ENCODE measurements around the gene TXNDC16. TPM values are rescaled to one million over a fixed set of nuclear protein-coding genes. Genes with fewer than 3 reads are reported as not detected.

Gene TXNDC16
- total RNA-seq, 1 experiment from 2014 or later = 1.5 TPM

GRCh38 chr14:52467515-52468266, 84.6 kb downstream of the TXNDC16 start:
- in situ Hi-C loops (cut with HindIII; ENCODE audit: low pct_unique_long_range_greater_than_20kb, low sequenced_read_pairs) = no loop called here

GRCh38 chr14:52464175-52464574, 88.1 kb downstream of the TXNDC16 start:
- no peak for DNase-seq (ENCODE audit: low read depth, low spot score)
- in situ Hi-C loops (cut with HindIII; ENCODE audit: low pct_unique_long_range_greater_than_20kb, low sequenced_read_pairs) = no loop called here

More at GRCh38 chr14:52467515-52468266, 84.6 kb downstream of the TXNDC16 start:
- no peak for DNase-seq (ENCODE audit: low read depth, low spot score)

GRCh38 chr14:52463375-52463774, 88.9 kb downstream of the TXNDC16 start:
- no peak for DNase-seq (ENCODE audit: low read depth, low spot score)
- in situ Hi-C loops (cut with HindIII; ENCODE audit: low pct_unique_long_range_greater_than_20kb, low sequenced_read_pairs) = no loop called here

GRCh38 chr14:52461721-52462120, 90.6 kb downstream of the TXNDC16 start:
- DNase-seq (ENCODE audit: low read depth, low spot score) = no peak
- in situ Hi-C loops (cut with HindIII; ENCODE audit: low pct_unique_long_range_greater_than_20kb, low sequenced_read_pairs) = no loop called here

GRCh38 chr14:52458721-52459085, 93.6 kb downstream of the TXNDC16 start:
- in situ Hi-C loops (cut with HindIII; ENCODE audit: low pct_unique_long_range_greater_than_20kb, low sequenced_read_pairs) = no loop called here
- DNase-seq (ENCODE audit: low read depth, low spot score) = no peak

GRCh38 chr14:52457411-52457810, 94.9 kb downstream of the TXNDC16 start:
- in situ Hi-C loops (cut with HindIII; ENCODE audit: low pct_unique_long_range_greater_than_20kb, low sequenced_read_pairs) = no loop called here
- DNase-seq (ENCODE audit: low read depth, low spot score) = no peak

GRCh38 chr14:52455291-52456088, 96.8 kb downstream of the TXNDC16 start:
- no peak for DNase-seq (ENCODE audit: low read depth, low spot score)
- in situ Hi-C loops (cut with HindIII; ENCODE audit: low pct_unique_long_range_greater_than_20kb, low sequenced_read_pairs) = no loop called here

- no peak for DNase-seq (ENCODE audit: low read depth, low spot score)
- in situ Hi-C loops (cut with HindIII; ENCODE audit: low pct_unique_long_range_greater_than_20kb, low sequenced_read_pairs) = no loop called here
These were observed 105.1 kb downstream of the TXNDC16 start for GRCh38 chr14:52447236-52447635.

GRCh38 chr14:52446355-52446754, 106.0 kb downstream of the TXNDC16 start:
- in situ Hi-C loops (cut with HindIII; ENCODE audit: low pct_unique_long_range_greater_than_20kb, low sequenced_read_pairs) = no loop called here
- DNase-seq (ENCODE audit: low read depth, low spot score) = no peak

GRCh38 chr14:52443506-52443905, 108.8 kb downstream of the TXNDC16 start:
- DNase-seq (ENCODE audit: low read depth, low spot score) = no peak
- in situ Hi-C loops (cut with HindIII; ENCODE audit: low pct_unique_long_range_greater_than_20kb, low sequenced_read_pairs) = no loop called here

GRCh38 chr14:52442602-52443001, 109.7 kb downstream of the TXNDC16 start:
- in situ Hi-C loops (cut with HindIII; ENCODE audit: low pct_unique_long_range_greater_than_20kb, low sequenced_read_pairs) = no loop called here
- no peak for DNase-seq (ENCODE audit: low read depth, low spot score)

GRCh38 chr14:52442166-52442565, 110.1 kb downstream of the TXNDC16 start:
- in situ Hi-C loops (cut with HindIII; ENCODE audit: low pct_unique_long_range_greater_than_20kb, low sequenced_read_pairs) = no loop called here
- DNase-seq (ENCODE audit: low read depth, low spot score) = no peak

GRCh38 chr14:52439476-52439875, 112.8 kb downstream of the TXNDC16 start:
- in situ Hi-C loops (cut with HindIII; ENCODE audit: low pct_unique_long_range_greater_than_20kb, low sequenced_read_pairs) = no loop called here
- no peak for DNase-seq (ENCODE audit: low read depth, low spot score)

GRCh38 chr14:52434955-52435354, 117.3 kb downstream of the TXNDC16 start:
- DNase-seq (ENCODE audit: low read depth, low spot score) = no peak

GRCh38 chr14:52430474-52430873, 121.8 kb downstream of the TXNDC16 start:
- no peak for DNase-seq (ENCODE audit: low read depth, low spot score)
- in situ Hi-C loops (cut with HindIII; ENCODE audit: low pct_unique_long_range_greater_than_20kb, low sequenced_read_pairs) = no loop called here

More at GRCh38 chr14:52434955-52435354, 117.3 kb downstream of the TXNDC16 start:
- in situ Hi-C loops (cut with HindIII; ENCODE audit: low pct_unique_long_range_greater_than_20kb, low sequenced_read_pairs) = no loop called here

- in situ Hi-C loops (cut with HindIII; ENCODE audit: low pct_unique_long_range_greater_than_20kb, low sequenced_read_pairs) = no loop called here
- no peak for DNase-seq (ENCODE audit: low read depth, low spot score)
These were observed 122.9 kb downstream of the TXNDC16 start for GRCh38 chr14:52429451-52429850.

GRCh38 chr14:52427460-52427859, 124.8 kb downstream of the TXNDC16 start:
- in situ Hi-C loops (cut with HindIII; ENCODE audit: low pct_unique_long_range_greater_than_20kb, low sequenced_read_pairs) = no loop called here
- no peak for DNase-seq (ENCODE audit: low read depth, low spot score)

GRCh38 chr14:52422650-52423356, 129.5 kb downstream of the TXNDC16 start:
- in situ Hi-C loops (cut with HindIII; ENCODE audit: low pct_unique_long_range_greater_than_20kb, low sequenced_read_pairs) = no loop called here

More at GRCh38 chr14:52422650-52423356, 129.5 kb downstream of the TXNDC16 start:
- no peak for DNase-seq (ENCODE audit: low read depth, low spot score)

All from SK-MEL-5 (cell line).